Measurements from ENCODE around the gene MAD1L1. TPM values are rescaled to one million over a fixed set of nuclear protein-coding genes. Genes with fewer than 3 reads are reported as not detected.

MAD1L1 gene
- total and polyA plus RNA-seq, 5 donors from 2014 or later: 225 to 380 (median 300) TPM

DNA sequence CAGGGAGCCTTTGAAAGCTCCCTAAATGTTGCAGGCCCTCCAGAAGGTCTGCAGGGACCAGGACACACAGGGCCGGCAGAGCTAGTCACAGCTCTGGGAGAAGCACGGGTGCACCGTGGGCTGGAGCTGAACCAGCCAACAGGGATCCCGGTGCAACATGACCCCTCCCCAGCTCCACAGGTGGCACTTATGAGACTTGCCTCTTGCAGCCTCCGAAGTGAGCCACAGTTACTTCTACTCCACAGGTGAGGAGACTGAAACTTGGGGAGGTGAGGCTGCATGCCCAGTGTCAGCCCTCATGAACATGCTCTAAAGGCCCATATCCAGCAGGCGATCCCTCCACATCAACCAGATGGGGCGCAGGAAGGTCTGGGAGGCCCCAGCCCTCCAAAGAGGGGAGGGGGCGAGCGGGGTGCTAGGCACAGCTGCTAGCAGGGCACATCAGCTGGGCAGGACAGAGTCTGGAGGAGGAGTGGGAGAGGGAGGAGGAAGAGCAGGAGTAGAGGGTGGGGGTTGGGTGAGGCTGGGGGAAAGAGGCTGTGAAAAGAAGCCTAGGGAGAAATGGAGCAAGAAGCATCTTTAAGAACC is 338.3 kb downstream of the MAD1L1 start:
- peaks cover 3% of the 10 kb centered on the region for H3K4me1 ChIP-seq (ENCODE audit: control insufficient read depth, insufficient read depth, low read length, poor library complexity, severe bottlenecking)
- no peak overlapping the region for H3K4me3 Mint-ChIP-seq
- H3K36me3 Mint-ChIP-seq: peaks cover 17% of the 10 kb centered on the region
- H3K9me3 Mint-ChIP-seq: peaks cover 0 to 2% (median 0%) of the 10 kb centered on the region in 7 donors
- H3K4me1 Mint-ChIP-seq: peaks cover 0 to 17% (median 5%) of the 10 kb centered on the region in 4 donors
- H3K27ac Mint-ChIP-seq: peak overlapping the region; percentile 49 to 69 (median 69)
- H3K27me3 Mint-ChIP-seq: no peaks in the 10 kb centered on the region
- no peak overlapping the region for H3K4me3 ChIP-seq (ENCODE audit: low read depth, low read length)
- H3K27me3 ChIP-seq (ENCODE audit: control insufficient read depth, insufficient read depth, low read length): no peaks in the 10 kb centered on the region
- no peaks in the 10 kb centered on the region for H3K9me3 ChIP-seq (ENCODE audit: control insufficient read depth in 2 of 2, low read length in 2 of 2)
- H3K27ac ChIP-seq (ENCODE audit: insufficient read depth, low read length, poor library complexity, severe bottlenecking): no peak overlapping the region
- peaks cover 64% of the 10 kb centered on the region for H3K36me3 ChIP-seq (ENCODE audit: control insufficient read depth, insufficient read depth, low read length)
- DNase-seq: no peak
- no peak for ATAC-seq (ENCODE audit: low read depth in 2 of 2)

DNA sequence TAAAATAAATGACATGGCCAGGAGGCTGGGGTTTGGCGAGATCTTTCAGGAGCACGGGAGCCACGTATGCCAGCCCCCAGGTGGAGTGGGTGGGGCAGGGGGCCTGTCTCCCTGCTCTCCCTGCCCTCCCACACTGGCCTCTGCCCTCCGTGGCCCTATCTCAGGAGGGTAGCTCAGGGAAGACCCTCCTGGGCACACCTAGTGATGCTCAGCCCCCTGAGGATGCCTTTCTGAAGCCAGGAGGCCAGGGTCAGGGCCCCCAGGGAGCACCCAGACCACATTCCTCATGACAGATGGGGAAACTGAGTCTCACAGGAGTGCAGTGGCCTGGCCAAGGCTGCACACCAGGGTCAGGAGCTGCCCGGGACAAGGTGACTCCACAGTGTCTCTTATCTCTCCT is 339.3 kb downstream of the MAD1L1 start:
- H3K9me3 ChIP-seq (ENCODE audit: control insufficient read depth in 2 of 2, low read length in 2 of 2): no peaks in the 10 kb centered on the region
- H3K27me3 ChIP-seq (ENCODE audit: control insufficient read depth, insufficient read depth, low read length): no peaks in the 10 kb centered on the region
- no peaks in the 10 kb centered on the region for H3K9me3 Mint-ChIP-seq
- H3K36me3 Mint-ChIP-seq: peaks cover 22% of the 10 kb centered on the region
- H3K4me3 ChIP-seq (ENCODE audit: low read depth, low read length): no peak overlapping the region
- H3K4me1 ChIP-seq (ENCODE audit: control insufficient read depth, insufficient read depth, low read length, poor library complexity, severe bottlenecking): peaks cover 3% of the 10 kb centered on the region
- H3K27ac ChIP-seq (ENCODE audit: insufficient read depth, low read length, poor library complexity, severe bottlenecking): no peak overlapping the region
- peaks cover 72% of the 10 kb centered on the region for H3K36me3 ChIP-seq (ENCODE audit: control insufficient read depth, insufficient read depth, low read length)
- DNase-seq: no peak
- peaks cover 0 to 17% (median 6%) of the 10 kb centered on the region in 4 donors for H3K4me1 Mint-ChIP-seq
- peak overlapping the region in 1 of 3 donors; percentile 69 for H3K27ac Mint-ChIP-seq
- no peak for ATAC-seq (ENCODE audit: low read depth in 2 of 2)
- no peaks in the 10 kb centered on the region for H3K27me3 Mint-ChIP-seq
- H3K4me3 Mint-ChIP-seq: no peak overlapping the region

DNA sequence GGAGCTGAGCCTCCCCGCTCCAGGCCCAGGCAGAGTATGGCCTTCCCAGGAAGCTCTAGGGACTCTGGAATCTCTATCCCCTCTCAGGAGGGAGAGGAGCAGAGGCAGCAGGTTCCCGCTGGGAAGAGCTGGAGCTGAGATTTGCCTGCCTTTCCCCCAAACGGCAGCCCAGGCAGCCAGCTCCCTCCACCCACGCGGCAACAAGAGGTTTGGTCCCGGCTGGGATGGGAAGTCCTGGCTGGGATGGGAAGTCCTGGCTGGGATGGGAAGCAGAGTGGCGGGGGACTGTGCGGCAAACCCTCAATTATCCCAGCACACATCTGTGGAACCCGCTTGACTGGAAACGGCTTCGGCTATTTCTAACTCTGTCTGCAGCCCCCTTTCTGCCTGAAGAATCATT is 339.7 kb downstream of the MAD1L1 start:
- Histone ChIP-seq H3K27ac (ENCODE audit: insufficient read depth, low read length, poor library complexity, severe bottlenecking) (no peak overlapping the region), H3K4me3 (ENCODE audit: low read depth, low read length) (no peak overlapping the region), H3K9me3 (ENCODE audit: control insufficient read depth in 2 of 2, low read length in 2 of 2) (no peaks in the 10 kb centered on the region), H3K36me3 (ENCODE audit: control insufficient read depth, insufficient read depth, low read length) (peaks cover 72% of the 10 kb centered on the region), H3K27me3 (ENCODE audit: control insufficient read depth, insufficient read depth, low read length) (no peaks in the 10 kb centered on the region), H3K4me1 (ENCODE audit: control insufficient read depth, insufficient read depth, low read length, poor library complexity, severe bottlenecking) (peaks cover 3% of the 10 kb centered on the region)
- Mint-ChIP-seq H3K27ac (peak overlapping the region in 1 of 3 donors; percentile 69), H3K27me3 (no peaks in the 10 kb centered on the region), H3K36me3 (peaks cover 26% of the 10 kb centered on the region), H3K4me1 (peaks cover 0 to 18% (median 7%) of the 10 kb centered on the region in 4 donors), H3K4me3 (no peak overlapping the region), H3K9me3 (no peaks in the 10 kb centered on the region)
- DNase-seq (no peak), ATAC-seq (ENCODE audit: low read depth in 2 of 2) (no peak)

DNA sequence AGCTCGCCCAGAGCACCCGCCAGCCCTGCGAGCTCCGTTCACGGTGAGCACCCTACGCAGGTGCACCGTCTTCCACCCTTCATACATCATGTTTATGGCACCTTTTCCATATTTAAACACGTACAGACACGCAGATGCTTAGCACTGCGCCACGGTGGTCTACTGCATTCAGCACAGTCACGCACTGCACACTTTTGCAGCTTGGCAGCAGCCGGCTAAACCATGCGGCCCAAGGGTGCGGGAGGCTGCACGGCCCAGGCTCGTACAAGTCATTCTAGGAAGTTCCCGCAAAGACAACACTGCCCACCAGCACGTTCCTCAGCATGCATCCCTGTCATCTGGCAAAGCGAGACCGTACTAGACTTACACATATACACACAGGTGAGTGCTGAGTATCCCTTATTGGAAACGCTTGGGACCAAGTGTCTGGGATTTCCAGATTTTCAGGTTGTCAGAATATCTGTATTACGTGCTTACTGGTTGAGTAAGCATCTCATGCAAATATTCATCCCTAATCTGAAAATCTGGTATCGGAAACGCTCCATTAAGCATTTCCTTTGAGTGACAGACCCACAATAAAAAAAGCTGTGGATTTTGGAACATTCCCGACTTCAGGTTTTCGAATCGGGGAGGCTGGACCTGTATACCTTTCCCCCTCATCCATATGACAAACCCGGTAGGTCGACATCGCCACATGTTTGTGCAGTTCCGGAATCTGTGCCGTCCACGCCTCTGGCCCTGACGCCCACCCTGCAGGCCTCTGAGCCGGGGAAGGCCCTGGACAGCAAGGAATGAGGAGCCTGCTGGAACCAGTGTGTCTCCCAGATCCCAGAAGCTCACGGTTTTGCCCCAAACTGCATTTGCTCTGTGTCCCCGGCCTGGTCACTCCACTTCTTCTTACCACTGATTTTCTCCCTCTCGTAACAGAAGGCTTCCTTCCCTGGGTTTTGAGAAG is 340.5 kb downstream of the MAD1L1 start:
- Histone ChIP-seq H3K27me3 (ENCODE audit: control insufficient read depth, insufficient read depth, low read length) (no peaks in the 10 kb centered on the region), H3K9me3 (ENCODE audit: control insufficient read depth in 2 of 2, low read length in 2 of 2) (no peaks in the 10 kb centered on the region), H3K4me1 (ENCODE audit: control insufficient read depth, insufficient read depth, low read length, poor library complexity, severe bottlenecking) (peaks cover 3% of the 10 kb centered on the region), H3K36me3 (ENCODE audit: control insufficient read depth, insufficient read depth, low read length) (peaks cover 72% of the 10 kb centered on the region), H3K27ac (ENCODE audit: insufficient read depth, low read length, poor library complexity, severe bottlenecking) (no peak overlapping the region), H3K4me3 (ENCODE audit: low read depth, low read length) (no peak overlapping the region)
- peaks cover 0 to 21% (median 7%) of the 10 kb centered on the region in 4 donors for H3K4me1 Mint-ChIP-seq
- H3K27ac Mint-ChIP-seq: peak overlapping the region; percentile 47 to 90 (median 76)
- H3K4me3 Mint-ChIP-seq: no peak overlapping the region
- H3K36me3 Mint-ChIP-seq: peaks cover 32% of the 10 kb centered on the region
- no peaks in the 10 kb centered on the region for H3K27me3 Mint-ChIP-seq
- no peak for DNase-seq
- no peak for ATAC-seq (ENCODE audit: low read depth in 2 of 2)
- no peaks in the 10 kb centered on the region for H3K9me3 Mint-ChIP-seq

DNA sequence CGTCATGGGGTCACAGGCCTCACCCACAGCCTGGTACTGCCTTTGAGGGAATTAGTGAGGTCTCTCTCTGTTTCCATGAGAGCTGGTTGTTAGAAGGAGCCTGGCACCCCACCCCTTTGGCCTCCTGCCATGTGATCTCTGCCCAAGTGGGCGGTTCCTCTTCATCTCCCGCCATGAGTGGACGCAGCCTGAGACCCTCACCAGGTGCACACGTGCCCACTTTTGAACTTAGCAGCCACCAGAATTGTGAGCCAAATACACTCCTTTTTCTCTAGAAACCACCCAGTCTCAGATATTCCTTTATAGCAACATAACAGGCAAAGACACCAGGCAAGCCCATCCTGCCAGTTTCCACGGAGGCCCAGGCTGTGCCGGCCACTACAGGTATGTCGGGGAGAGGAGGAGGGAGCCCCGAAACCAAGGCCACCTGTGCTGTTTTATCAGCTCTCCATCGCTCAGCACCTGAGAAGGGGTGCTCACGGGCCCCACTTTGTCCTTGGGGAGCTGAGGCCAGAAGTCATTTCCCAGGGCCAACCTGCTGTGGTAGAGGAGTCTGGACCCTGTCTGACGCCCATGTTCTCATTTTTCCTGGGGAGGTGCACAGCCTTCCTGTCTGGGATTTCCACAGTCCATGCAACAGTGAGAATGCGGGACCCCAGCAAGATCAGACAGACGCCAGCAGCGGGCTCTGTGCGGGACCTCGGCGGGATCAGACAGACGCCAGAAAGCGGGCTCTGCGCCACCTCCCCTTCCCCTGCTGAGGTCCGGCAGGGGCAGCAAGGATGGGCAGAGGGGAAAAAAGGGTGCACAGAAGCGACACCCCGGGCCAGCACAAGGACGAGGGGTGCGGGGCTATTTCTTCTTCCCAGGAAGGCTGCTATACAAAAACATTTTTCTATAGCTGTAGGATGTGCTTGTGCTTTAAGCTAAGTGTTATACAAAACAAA is 342.2 kb downstream of the MAD1L1 start:
- Mint-ChIP-seq H3K9me3 (no peaks in the 10 kb centered on the region), H3K36me3 (peaks cover 29% of the 10 kb centered on the region), H3K27me3 (no peaks in the 10 kb centered on the region), H3K4me1 (peaks cover 0 to 19% (median 4%) of the 10 kb centered on the region in 4 donors), H3K27ac (peak overlapping the region; percentile 7 to 72 (median 65)), H3K4me3 (no peak overlapping the region)
- DNase-seq: no peak
- Histone ChIP-seq H3K27me3 (ENCODE audit: control insufficient read depth, insufficient read depth, low read length) (no peaks in the 10 kb centered on the region), H3K27ac (ENCODE audit: insufficient read depth, low read length, poor library complexity, severe bottlenecking) (no peak overlapping the region), H3K4me1 (ENCODE audit: control insufficient read depth, insufficient read depth, low read length, poor library complexity, severe bottlenecking) (peaks cover 3% of the 10 kb centered on the region), H3K36me3 (ENCODE audit: control insufficient read depth, insufficient read depth, low read length) (peaks cover 70% of the 10 kb centered on the region), H3K9me3 (ENCODE audit: control insufficient read depth in 2 of 2, low read length in 2 of 2) (no peaks in the 10 kb centered on the region), H3K4me3 (ENCODE audit: low read depth, low read length) (no peak overlapping the region)
- ATAC-seq (ENCODE audit: low read depth in 2 of 2): no peak

DNA sequence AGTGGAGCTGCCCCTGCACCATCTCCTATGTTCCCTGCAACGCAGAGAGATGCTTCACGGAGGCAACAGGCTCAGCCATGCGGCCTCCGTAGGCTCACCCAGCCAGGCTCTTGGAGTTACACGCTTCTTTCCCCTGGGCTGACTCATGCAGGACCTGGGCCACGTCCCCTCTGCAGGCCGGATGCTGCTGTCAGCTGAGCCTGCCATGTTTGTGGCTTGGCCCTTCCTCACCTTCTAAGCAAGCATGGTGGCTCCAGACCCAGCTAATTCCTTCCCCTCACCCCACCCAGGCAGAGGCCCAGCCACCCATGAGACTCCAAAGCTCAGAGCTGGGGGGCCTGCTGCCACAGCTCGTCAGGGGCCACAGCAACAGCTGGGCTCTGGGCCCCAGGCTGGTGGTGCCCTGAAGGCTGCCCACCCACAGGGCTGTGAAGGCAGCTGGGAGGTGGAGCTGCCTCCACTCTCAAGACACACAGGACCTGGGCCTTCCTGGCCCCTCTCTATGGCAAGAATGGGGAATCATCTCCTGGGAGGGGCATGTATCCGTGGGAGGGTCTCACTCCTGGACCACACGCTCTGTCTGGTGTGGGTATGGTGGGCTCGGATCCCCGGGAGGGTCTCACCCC is 343.1 kb downstream of the MAD1L1 start:
- Mint-ChIP-seq H3K4me3 (no peak overlapping the region), H3K4me1 (peaks cover 0 to 25% (median 4%) of the 10 kb centered on the region in 4 donors), H3K36me3 (peaks cover 29% of the 10 kb centered on the region), H3K27ac (no peak overlapping the region), H3K9me3 (no peaks in the 10 kb centered on the region), H3K27me3 (no peaks in the 10 kb centered on the region)
- peaks cover 3% of the 10 kb centered on the region for H3K4me1 ChIP-seq (ENCODE audit: control insufficient read depth, insufficient read depth, low read length, poor library complexity, severe bottlenecking)
- H3K27ac ChIP-seq (ENCODE audit: insufficient read depth, low read length, poor library complexity, severe bottlenecking): peak overlapping the region; percentile 33
- DNase-seq (peak in 1 of 3 donors; percentile 23), ATAC-seq (ENCODE audit: low read depth in 2 of 2) (peak in 1 of 2 donors; percentile 35)
- H3K27me3 ChIP-seq (ENCODE audit: control insufficient read depth, insufficient read depth, low read length): no peaks in the 10 kb centered on the region
- peaks cover 61% of the 10 kb centered on the region for H3K36me3 ChIP-seq (ENCODE audit: control insufficient read depth, insufficient read depth, low read length)
- H3K9me3 ChIP-seq (ENCODE audit: control insufficient read depth in 2 of 2, low read length in 2 of 2): no peaks in the 10 kb centered on the region
- H3K4me3 ChIP-seq (ENCODE audit: low read depth, low read length): no peak overlapping the region

DNA sequence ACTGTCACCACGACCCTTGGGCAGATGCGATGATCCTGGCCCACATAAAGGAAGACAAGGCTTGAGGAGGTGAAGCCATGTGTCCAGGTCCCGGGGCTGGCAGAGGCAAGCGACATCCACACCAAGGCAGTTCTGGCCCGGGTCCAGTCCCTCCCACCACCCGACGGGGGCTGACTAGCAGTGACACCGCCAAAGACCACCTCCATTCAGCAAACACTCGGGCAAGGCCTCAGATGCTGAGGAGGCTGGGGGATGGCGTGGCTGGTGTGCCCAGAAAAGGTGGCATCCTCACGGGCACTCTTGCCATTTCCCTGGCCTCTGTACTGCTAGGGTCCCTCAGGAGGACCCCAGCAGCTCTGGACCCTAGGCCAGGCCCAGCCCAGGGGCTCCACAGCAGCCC is 343.7 kb downstream of the MAD1L1 start:
- Histone ChIP-seq H3K36me3 (ENCODE audit: control insufficient read depth, insufficient read depth, low read length) (peaks cover 55% of the 10 kb centered on the region), H3K27ac (ENCODE audit: insufficient read depth, low read length, poor library complexity, severe bottlenecking) (no peak overlapping the region), H3K4me3 (ENCODE audit: low read depth, low read length) (no peak overlapping the region), H3K4me1 (ENCODE audit: control insufficient read depth, insufficient read depth, low read length, poor library complexity, severe bottlenecking) (peaks cover 3% of the 10 kb centered on the region), H3K27me3 (ENCODE audit: control insufficient read depth, insufficient read depth, low read length) (no peaks in the 10 kb centered on the region), H3K9me3 (ENCODE audit: control insufficient read depth in 2 of 2, low read length in 2 of 2) (no peaks in the 10 kb centered on the region)
- H3K9me3 Mint-ChIP-seq: no peaks in the 10 kb centered on the region
- H3K4me1 Mint-ChIP-seq: peaks cover 0 to 28% (median 4%) of the 10 kb centered on the region in 4 donors
- no peak overlapping the region for H3K4me3 Mint-ChIP-seq
- H3K36me3 Mint-ChIP-seq: peaks cover 29% of the 10 kb centered on the region
- H3K27me3 Mint-ChIP-seq: no peaks in the 10 kb centered on the region
- ATAC-seq (ENCODE audit: low read depth in 2 of 2) (no peak), DNase-seq (no peak)
- H3K27ac Mint-ChIP-seq: no peak overlapping the region
